ENCODE measurements around the gene PHACTR1. TPM values are rescaled to one million over a fixed set of nuclear protein-coding genes. Genes with fewer than 3 reads are reported as not detected.

The PHACTR1 gene
- total and polyA plus RNA-seq, 2 of the 4 experiments (the other 2 are of a cell fraction): not detected

DNA sequence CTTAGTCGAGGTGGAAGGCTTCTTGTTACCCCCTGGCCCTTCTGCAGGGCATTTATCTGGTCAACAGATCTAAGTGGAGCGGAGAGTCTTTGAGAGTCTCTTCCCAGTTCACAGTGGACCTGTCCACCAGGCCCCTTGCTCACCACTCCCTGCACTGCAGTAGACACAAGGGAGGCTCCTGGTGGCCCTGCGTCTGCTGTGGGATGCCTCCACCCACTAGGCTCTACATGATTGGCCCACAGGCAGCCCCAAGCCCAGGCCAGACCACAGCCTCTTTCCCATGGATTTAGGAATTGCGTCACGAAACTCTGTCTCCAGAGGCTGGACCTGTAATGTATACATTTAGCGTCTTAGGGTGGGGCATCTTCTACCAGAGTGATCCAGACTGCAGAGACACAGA is 583.4 kb downstream of the PHACTR1 start:
- Histone ChIP-seq H2AFZ (replicated peaks; ENCODE audit: low read length, poor library complexity) (no peak overlapping the region), H3K18ac (ENCODE audit: low read depth, low read length) (no peak overlapping the region), H3K27ac (ENCODE audit: insufficient read depth, low read length) (no peak overlapping the region), H3K14ac (replicated peaks; ENCODE audit: low read depth, low read length) (no peak overlapping the region), H3K4ac (ENCODE audit: low read depth, low read length) (no peak overlapping the region), H3K4me3 (ENCODE audit: insufficient read depth, low read depth, low read length) (no peak overlapping the region), H2AK5ac (ENCODE audit: low read depth, low read length) (no peak overlapping the region), H3K9me3 (ENCODE audit: control insufficient read depth, insufficient read depth, low read length) (no peaks in the 10 kb centered on the region), H2BK120ac (ENCODE audit: low read depth, low read length) (no peak overlapping the region), H4K5ac (ENCODE audit: low read depth, low read length) (no peak overlapping the region), H2BK20ac (ENCODE audit: low read depth, low read length) (no peak overlapping the region), H3K79me1 (ENCODE audit: low read depth in 1 of 2, low read length in 2 of 2) (peaks cover 6 to 11% of the 10 kb centered on the region in 2 experiments; a peak in 2 of 4 replicates), H3K23ac (ENCODE audit: low read depth, low read length) (no peak overlapping the region), H3K4me1 (ENCODE audit: control insufficient read depth, insufficient read depth, low read length) (peaks cover 10% of the 10 kb centered on the region), H4K8ac (ENCODE audit: low read depth in 2 of 2, low read length in 2 of 2) (no peak overlapping the region), H3K4me2 (ENCODE audit: low read depth, low read length) (no peak overlapping the region), H2AK9ac (replicated peaks; ENCODE audit: low read depth, low read length, poor library complexity) (no peak overlapping the region), H3K56ac (ENCODE audit: extremely low read depth, insufficient read depth, low read length) (no peak overlapping the region), H3K9ac (ENCODE audit: low read depth, low read length) (no peak overlapping the region), H2BK15ac (ENCODE audit: low read depth, low read length) (no peak overlapping the region), H3K36me3 (ENCODE audit: control insufficient read depth, insufficient read depth, low read length) (peaks cover 11% of the 10 kb centered on the region; the same call in 1 of the 2 replicates), H4K20me1 (ENCODE audit: insufficient read depth, low read length) (no peaks in the 10 kb centered on the region), H3K9me1 (ENCODE audit: insufficient read depth, low read length) (peaks cover 8% of the 10 kb centered on the region), H3K27me3 (ENCODE audit: control insufficient read depth, insufficient read depth, low read length) (no peaks in the 10 kb centered on the region), H4K91ac (ENCODE audit: insufficient read depth, low read depth, low read length) (no peak overlapping the region), H2BK5ac (ENCODE audit: low read depth, low read length, poor library complexity, severe bottlenecking) (no peak overlapping the region)
- ChIA-PET CTCF (no interaction called here), POLR2A (ENCODE audit: unreplicated experiment) (no interaction called here)
- no TSS peak for BruUV-seq (replicated peaks)
- WGBS, 2 experiments (ENCODE audit: extremely low coverage in 2 of 2, insufficient read length in 1 of 2): 87% methylated on average over 4 of the region's 6 CpGs; no CpG with 5 or more reads in 1 of the 2 experiments
- intact Hi-C loops (cut with micrococcal nuclease): no loop called here
- TF ChIP-seq MAFK (IDR thresholded peaks at IDR 0.05; ENCODE audit: low read depth, low read length) (no peak), BHLHE40 (IDR thresholded peaks at IDR 0.05; ENCODE audit: low read depth, low read length) (no peak), CHD1 (IDR thresholded peaks at IDR 0.05; ENCODE audit: low read depth, low read length) (no peak), NFE2L2 (IDR thresholded peaks at IDR 0.05; ENCODE audit: low read depth, low read length) (no peak), SMC3 (IDR thresholded peaks at IDR 0.05; ENCODE audit: low read depth, low read length) (no peak), POLR2A (IDR thresholded peaks at IDR 0.05; ENCODE audit: low read depth, low read length) (no peak), MAZ (IDR thresholded peaks at IDR 0.05; ENCODE audit: borderline replicate concordance, low read depth, low read length) (no peak), RCOR1 (IDR thresholded peaks at IDR 0.05; ENCODE audit: insufficient replicate concordance, low read length) (no peak), RFX5 (IDR thresholded peaks at IDR 0.05; ENCODE audit: low read depth, low read length) (no peak), MXI1 (IDR thresholded peaks at IDR 0.05; ENCODE audit: borderline replicate concordance, low read depth, low read length) (no peak), CEBPB (IDR thresholded peaks at IDR 0.05; ENCODE audit: low read depth, low read length) (no peak), FOS (IDR thresholded peaks at IDR 0.05; ENCODE audit: low read depth, low read length) (no peak), RAD21 (IDR thresholded peaks at IDR 0.05; ENCODE audit: low read length) (no peak)
- TF ChIP-seq, protein P1, sequence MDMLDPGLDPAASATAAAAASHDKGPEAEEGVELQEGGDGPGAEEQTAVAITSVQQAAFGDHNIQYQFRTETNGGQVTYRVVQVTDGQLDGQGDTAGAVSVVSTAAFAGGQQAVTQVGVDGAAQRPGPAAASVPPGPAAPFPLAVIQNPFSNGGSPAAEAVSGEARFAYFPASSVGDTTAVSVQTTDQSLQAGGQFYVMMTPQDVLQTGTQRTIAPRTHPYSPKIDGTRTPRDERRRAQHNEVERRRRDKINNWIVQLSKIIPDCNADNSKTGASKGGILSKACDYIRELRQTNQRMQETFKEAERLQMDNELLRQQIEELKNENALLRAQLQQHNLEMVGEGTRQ (IDR thresholded peaks at IDR 0.05; ENCODE audit: low read depth, low read length): no peak
- TF ChIP-seq, protein P2, sequence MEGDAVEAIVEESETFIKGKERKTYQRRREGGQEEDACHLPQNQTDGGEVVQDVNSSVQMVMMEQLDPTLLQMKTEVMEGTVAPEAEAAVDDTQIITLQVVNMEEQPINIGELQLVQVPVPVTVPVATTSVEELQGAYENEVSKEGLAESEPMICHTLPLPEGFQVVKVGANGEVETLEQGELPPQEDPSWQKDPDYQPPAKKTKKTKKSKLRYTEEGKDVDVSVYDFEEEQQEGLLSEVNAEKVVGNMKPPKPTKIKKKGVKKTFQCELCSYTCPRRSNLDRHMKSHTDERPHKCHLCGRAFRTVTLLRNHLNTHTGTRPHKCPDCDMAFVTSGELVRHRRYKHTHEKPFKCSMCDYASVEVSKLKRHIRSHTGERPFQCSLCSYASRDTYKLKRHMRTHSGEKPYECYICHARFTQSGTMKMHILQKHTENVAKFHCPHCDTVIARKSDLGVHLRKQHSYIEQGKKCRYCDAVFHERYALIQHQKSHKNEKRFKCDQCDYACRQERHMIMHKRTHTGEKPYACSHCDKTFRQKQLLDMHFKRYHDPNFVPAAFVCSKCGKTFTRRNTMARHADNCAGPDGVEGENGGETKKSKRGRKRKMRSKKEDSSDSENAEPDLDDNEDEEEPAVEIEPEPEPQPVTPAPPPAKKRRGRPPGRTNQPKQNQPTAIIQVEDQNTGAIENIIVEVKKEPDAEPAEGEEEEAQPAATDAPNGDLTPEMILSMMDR (conservative IDR thresholded peaks at IDR 0.05; ENCODE audit: low read depth, low read length): no peak
- TF ChIP-seq, protein P3, sequence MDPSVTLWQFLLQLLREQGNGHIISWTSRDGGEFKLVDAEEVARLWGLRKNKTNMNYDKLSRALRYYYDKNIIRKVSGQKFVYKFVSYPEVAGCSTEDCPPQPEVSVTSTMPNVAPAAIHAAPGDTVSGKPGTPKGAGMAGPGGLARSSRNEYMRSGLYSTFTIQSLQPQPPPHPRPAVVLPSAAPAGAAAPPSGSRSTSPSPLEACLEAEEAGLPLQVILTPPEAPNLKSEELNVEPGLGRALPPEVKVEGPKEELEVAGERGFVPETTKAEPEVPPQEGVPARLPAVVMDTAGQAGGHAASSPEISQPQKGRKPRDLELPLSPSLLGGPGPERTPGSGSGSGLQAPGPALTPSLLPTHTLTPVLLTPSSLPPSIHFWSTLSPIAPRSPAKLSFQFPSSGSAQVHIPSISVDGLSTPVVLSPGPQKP (IDR thresholded peaks at IDR 0.05; ENCODE audit: borderline replicate concordance, low read depth, low read length): no peak
- dilution Hi-C loops (cut with HindIII; ENCODE audit: low sequenced_read_pairs, unreplicated experiment): no loop called here
- DNase-seq (no peak), ATAC-seq (ENCODE audit: low read depth) (no peak)
- in situ Hi-C loops (cut with MboI; ENCODE audit: low sequenced_read_pairs): no loop called here
